ENCODE results near the gene COL27A1. TPM values are rescaled to one million over a fixed set of nuclear protein-coding genes. Genes with fewer than 3 reads are reported as not detected.

The COL27A1 gene
- total and polyA plus RNA-seq, 8 donors: 15.8 to 180 (median 147) TPM

DNA sequence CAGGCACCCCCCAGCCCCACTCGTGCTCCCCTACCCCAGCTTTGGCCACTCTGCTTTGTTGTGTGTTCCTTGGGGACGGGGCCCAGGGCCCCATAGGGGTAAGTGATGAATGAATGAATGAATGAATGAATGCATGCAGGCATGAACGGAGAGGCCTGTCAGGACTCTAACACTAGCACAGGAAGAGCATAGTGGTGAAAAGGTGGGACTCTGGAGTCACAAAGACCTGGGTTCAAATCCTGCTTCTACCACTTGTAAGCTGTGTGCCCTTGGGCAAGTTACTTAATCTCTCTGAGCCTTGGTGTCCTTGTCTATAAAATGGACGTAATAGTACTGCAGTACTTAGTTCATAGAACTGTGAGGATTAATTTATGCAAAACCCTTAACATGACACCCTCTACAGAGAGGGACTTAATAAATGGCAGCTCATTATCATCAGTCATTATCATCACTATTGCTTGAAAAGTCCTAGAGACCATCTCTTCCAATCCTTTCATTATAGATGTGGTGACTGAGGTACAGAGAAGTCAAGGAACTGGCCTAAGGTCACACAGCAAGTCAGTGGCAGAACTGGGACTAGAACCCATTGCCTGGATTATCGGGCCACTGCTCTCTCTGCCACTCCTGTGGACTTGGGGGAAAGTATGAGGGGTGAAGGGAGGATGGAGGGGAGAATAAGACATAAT, 187.6 kb downstream of the COL27A1 start:
- TF ChIP-seq, protein P1, sequence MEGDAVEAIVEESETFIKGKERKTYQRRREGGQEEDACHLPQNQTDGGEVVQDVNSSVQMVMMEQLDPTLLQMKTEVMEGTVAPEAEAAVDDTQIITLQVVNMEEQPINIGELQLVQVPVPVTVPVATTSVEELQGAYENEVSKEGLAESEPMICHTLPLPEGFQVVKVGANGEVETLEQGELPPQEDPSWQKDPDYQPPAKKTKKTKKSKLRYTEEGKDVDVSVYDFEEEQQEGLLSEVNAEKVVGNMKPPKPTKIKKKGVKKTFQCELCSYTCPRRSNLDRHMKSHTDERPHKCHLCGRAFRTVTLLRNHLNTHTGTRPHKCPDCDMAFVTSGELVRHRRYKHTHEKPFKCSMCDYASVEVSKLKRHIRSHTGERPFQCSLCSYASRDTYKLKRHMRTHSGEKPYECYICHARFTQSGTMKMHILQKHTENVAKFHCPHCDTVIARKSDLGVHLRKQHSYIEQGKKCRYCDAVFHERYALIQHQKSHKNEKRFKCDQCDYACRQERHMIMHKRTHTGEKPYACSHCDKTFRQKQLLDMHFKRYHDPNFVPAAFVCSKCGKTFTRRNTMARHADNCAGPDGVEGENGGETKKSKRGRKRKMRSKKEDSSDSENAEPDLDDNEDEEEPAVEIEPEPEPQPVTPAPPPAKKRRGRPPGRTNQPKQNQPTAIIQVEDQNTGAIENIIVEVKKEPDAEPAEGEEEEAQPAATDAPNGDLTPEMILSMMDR (IDR thresholded peaks at IDR 0.05): no peak
- intact Hi-C loops (cut with DNase I): no loop called here
- DNase-seq (no peak), ATAC-seq (no peak)
- H3K27ac ChIP-seq: no peak overlapping the region
- no peak overlapping the region for H3K4me3 ChIP-seq
- H3K27me3 ChIP-seq: no peaks in the 10 kb centered on the region
- peaks cover 0 to 19% of the 10 kb centered on the region in 2 donors for H3K4me1 ChIP-seq
- H3K36me3 ChIP-seq: peaks cover 0 to 100% of the 10 kb centered on the region in 2 donors
- H3K9me3 ChIP-seq: no peaks in the 10 kb centered on the region

DNA sequence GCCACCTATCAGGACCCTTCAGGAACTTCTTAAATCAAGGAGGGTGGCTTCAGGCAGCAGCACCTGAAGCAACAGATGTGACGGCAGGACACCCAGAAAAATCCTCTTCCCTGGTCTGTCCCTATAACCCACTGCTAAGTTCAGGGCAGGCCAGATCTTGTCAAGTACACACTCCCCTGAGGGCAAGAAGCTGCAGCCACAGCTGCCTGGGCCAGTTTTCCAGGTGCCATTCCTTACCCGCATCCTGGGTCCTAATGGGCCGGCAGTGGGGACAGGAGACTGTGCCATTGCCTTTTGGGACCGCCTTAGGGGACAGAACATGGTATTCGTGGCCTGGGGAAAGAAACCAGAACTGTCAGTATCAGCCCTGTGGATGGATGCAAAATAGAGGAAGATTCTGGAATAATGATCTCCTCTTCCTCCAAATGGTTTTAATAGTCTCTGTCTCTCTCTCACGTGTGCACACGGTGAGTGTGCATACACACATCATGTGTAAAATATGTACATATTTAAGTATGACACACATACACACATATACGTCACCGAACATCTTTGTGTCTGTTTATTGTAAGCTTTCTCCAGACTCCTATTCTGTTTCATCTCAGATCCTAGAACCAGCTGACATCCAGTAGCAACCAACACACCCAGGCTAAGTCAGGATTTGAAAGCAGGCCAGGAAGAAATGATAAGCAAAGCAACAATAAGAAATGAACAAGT, 188.3 kb downstream of the COL27A1 start:
- H3K27me3 ChIP-seq: no peaks in the 10 kb centered on the region
- peaks cover 0 to 100% of the 10 kb centered on the region in 2 donors for H3K36me3 ChIP-seq
- no peak for DNase-seq
- ATAC-seq: no peak
- H3K4me3 ChIP-seq: no peak overlapping the region
- no peaks in the 10 kb centered on the region for H3K9me3 ChIP-seq
- peaks cover 0 to 24% of the 10 kb centered on the region in 2 donors for H3K4me1 ChIP-seq
- no peak overlapping the region for H3K27ac ChIP-seq
- TF ChIP-seq, protein P1 (IDR thresholded peaks at IDR 0.05): no peak
- intact Hi-C loops (cut with DNase I): no loop called here

DNA sequence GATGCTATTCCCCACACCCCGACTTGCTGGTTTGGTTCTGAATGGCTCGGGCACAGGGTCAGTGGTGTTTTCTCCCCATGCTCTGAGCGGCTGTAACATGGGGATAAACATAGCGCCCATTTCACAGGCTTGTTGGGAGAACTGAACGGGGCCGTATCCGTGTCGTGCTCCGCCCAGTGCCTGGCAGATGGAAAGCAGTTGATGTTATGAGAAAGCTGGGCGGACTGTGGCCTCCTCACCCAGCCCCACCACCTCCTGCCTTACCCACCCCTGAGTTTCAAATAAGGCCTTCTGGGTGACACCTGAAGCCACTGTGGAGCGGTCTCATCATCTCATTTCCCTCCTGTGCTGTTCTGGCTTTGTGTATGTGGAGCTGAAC, 188.8 kb downstream of the COL27A1 start:
- peaks cover 0 to 100% of the 10 kb centered on the region in 2 donors for H3K36me3 ChIP-seq

DNA sequence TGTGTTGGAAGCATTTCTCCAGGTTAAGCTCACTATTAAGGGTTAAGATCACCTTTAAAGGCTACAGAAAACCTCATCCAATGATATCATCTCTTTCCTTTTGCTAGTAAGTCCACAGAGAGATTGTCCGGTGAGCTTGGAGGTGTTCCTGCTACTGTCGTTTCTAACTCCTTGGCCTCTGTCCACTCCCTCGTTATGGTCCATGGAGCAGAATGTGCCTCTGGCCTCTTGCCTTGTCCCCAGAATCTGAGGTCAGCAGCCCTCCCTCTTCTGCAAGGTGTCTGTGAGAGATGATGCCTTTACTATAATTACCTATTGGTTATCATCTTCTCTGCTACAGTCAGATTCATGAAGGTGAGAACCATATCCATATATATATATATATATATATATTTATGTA, 189.4 kb downstream of the COL27A1 start:
- Histone ChIP-seq H3K4me1 (peaks cover 6 to 28% of the 10 kb centered on the region in 2 donors), H3K27ac (no peak overlapping the region), H3K9me3 (no peaks in the 10 kb centered on the region), H3K36me3 (peaks cover 0 to 100% of the 10 kb centered on the region in 2 donors), H3K27me3 (no peaks in the 10 kb centered on the region), H3K4me3 (no peak overlapping the region)
- TF ChIP-seq, protein P1 (IDR thresholded peaks at IDR 0.05): no peak
- DNase-seq: no peak
- intact Hi-C loops (cut with DNase I): no loop called here
- no peak for ATAC-seq

More for the DNA sequence above, 188.8 kb downstream of the COL27A1 start:
- intact Hi-C loops (cut with DNase I): no loop called here
- DNase-seq (no peak), ATAC-seq (no peak)
- peaks cover under 1 to 27% of the 10 kb centered on the region in 2 donors for H3K4me1 ChIP-seq
- TF ChIP-seq, protein P1 (IDR thresholded peaks at IDR 0.05): no peak
- no peak overlapping the region for H3K27ac ChIP-seq
- H3K27me3 ChIP-seq: no peaks in the 10 kb centered on the region
- H3K4me3 ChIP-seq: no peak overlapping the region
- H3K9me3 ChIP-seq: no peaks in the 10 kb centered on the region

DNA sequence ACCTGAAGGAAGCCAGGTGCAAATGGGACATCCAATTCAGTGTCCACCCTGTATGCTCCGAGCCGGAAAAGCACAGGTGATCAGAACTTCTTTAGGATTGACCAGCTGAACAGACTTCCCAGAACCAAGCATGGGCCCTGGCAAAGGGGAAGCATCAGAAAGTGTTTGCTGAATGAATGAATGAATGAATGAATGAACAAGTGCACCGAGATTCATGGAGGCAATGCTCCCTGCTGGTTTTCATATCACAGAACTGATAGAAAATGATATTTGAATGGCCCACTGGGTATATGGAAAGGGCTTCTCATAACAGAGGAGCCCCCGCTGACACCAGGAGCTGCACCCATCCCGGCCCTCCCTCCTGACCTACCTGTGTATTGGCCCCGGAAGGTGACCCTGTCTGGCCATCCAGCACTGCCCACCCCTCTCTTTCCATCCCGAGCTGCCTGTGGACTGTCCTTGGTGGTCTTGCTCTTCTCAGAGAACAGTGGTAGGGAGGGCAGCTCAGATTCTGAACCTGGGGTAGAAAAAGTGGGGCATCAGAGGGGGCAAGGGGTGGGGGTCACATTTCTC, 190.2 kb downstream of the COL27A1 start:
- no peak for ATAC-seq
- Histone ChIP-seq H3K4me1 (peaks cover 10 to 24% of the 10 kb centered on the region in 2 donors), H3K27ac (no peak overlapping the region), H3K4me3 (no peak overlapping the region), H3K9me3 (no peaks in the 10 kb centered on the region), H3K27me3 (no peaks in the 10 kb centered on the region), H3K36me3 (peaks cover 0 to 100% of the 10 kb centered on the region in 2 donors)
- TF ChIP-seq, protein P1 (IDR thresholded peaks at IDR 0.05): no peak
- intact Hi-C loops (cut with DNase I): no loop called here
- DNase-seq: no peak
